Measurements from ENCODE around the gene TTI1. TPM values are rescaled to one million over a fixed set of nuclear protein-coding genes. Genes with fewer than 3 reads are reported as not detected.

TTI1 gene
- total RNA-seq, 1 donor, result 14.3 TPM

- H3K4me1 ChIP-seq (ENCODE audit: insufficient read depth, low read length), result no peaks in the 10 kb centered on the region
- H3K9me3 ChIP-seq (ENCODE audit: low read depth, low read length), result no peaks in the 10 kb centered on the region
- H3K4me3 ChIP-seq (ENCODE audit: low read length), result no peak overlapping the region
- H3K27me3 ChIP-seq (ENCODE audit: insufficient read depth, low read length), result no peaks in the 10 kb centered on the region
These were observed 29.6 kb upstream of the TTI1 start for GRCh38 chr20:38062890-38063289.

GRCh38 chr20:38061109-38061508, 27.9 kb upstream of the TTI1 start:
- no peaks in the 10 kb centered on the region for H3K4me1 ChIP-seq (ENCODE audit: insufficient read depth, low read length)
- no peaks in the 10 kb centered on the region for H3K9me3 ChIP-seq (ENCODE audit: low read depth, low read length)
- H3K27me3 ChIP-seq (ENCODE audit: insufficient read depth, low read length), result no peaks in the 10 kb centered on the region
- no peak overlapping the region for H3K4me3 ChIP-seq (ENCODE audit: low read length)

- H3K4me1 ChIP-seq (ENCODE audit: insufficient read depth, low read length), result no peaks in the 10 kb centered on the region
- H3K9me3 ChIP-seq (ENCODE audit: low read depth, low read length), result no peaks in the 10 kb centered on the region
- H3K4me3 ChIP-seq (ENCODE audit: low read length), result no peak overlapping the region
These were observed 27.3 kb upstream of the TTI1 start for GRCh38 chr20:38060536-38060935.

GRCh38 chr20:38059832-38060231, 26.6 kb upstream of the TTI1 start:
- Histone ChIP-seq H3K27me3 (ENCODE audit: insufficient read depth, low read length) (no peaks in the 10 kb centered on the region), H3K4me1 (ENCODE audit: insufficient read depth, low read length) (no peaks in the 10 kb centered on the region), H3K4me3 (ENCODE audit: low read length) (no peak overlapping the region), H3K9me3 (ENCODE audit: low read depth, low read length) (no peaks in the 10 kb centered on the region)

More at GRCh38 chr20:38060536-38060935, 27.3 kb upstream of the TTI1 start:
- H3K27me3 ChIP-seq (ENCODE audit: insufficient read depth, low read length), result no peaks in the 10 kb centered on the region

GRCh38 chr20:38057351-38057972, 24.2 kb upstream of the TTI1 start:
- Histone ChIP-seq H3K4me1 (ENCODE audit: insufficient read depth, low read length) (no peaks in the 10 kb centered on the region), H3K27me3 (ENCODE audit: insufficient read depth, low read length) (no peaks in the 10 kb centered on the region), H3K9me3 (ENCODE audit: low read depth, low read length) (no peaks in the 10 kb centered on the region), H3K4me3 (ENCODE audit: low read length) (no peak overlapping the region)

- Histone ChIP-seq H3K9me3 (ENCODE audit: low read depth, low read length) (no peaks in the 10 kb centered on the region), H3K27me3 (ENCODE audit: insufficient read depth, low read length) (no peaks in the 10 kb centered on the region), H3K4me3 (ENCODE audit: low read length) (no peak overlapping the region), H3K4me1 (ENCODE audit: insufficient read depth, low read length) (no peaks in the 10 kb centered on the region)
These were observed 22.6 kb upstream of the TTI1 start for GRCh38 chr20:38055848-38056247.

GRCh38 chr20:38055294-38055693, 22.0 kb upstream of the TTI1 start:
- H3K27me3 ChIP-seq (ENCODE audit: insufficient read depth, low read length), result no peaks in the 10 kb centered on the region

GRCh38 chr20:38054647-38055046, 21.4 kb upstream of the TTI1 start:
- Histone ChIP-seq H3K27me3 (ENCODE audit: insufficient read depth, low read length) (no peaks in the 10 kb centered on the region), H3K9me3 (ENCODE audit: low read depth, low read length) (no peaks in the 10 kb centered on the region), H3K4me3 (ENCODE audit: low read length) (no peak overlapping the region), H3K4me1 (ENCODE audit: insufficient read depth, low read length) (no peaks in the 10 kb centered on the region)

More at GRCh38 chr20:38055294-38055693, 22.0 kb upstream of the TTI1 start:
- Histone ChIP-seq H3K4me1 (ENCODE audit: insufficient read depth, low read length) (no peaks in the 10 kb centered on the region), H3K4me3 (ENCODE audit: low read length) (no peak overlapping the region), H3K9me3 (ENCODE audit: low read depth, low read length) (no peaks in the 10 kb centered on the region)

- no peaks in the 10 kb centered on the region for H3K27me3 ChIP-seq (ENCODE audit: insufficient read depth, low read length)
- H3K4me3 ChIP-seq (ENCODE audit: low read length), result no peak overlapping the region
- H3K4me1 ChIP-seq (ENCODE audit: insufficient read depth, low read length), result no peaks in the 10 kb centered on the region
- no peaks in the 10 kb centered on the region for H3K9me3 ChIP-seq (ENCODE audit: low read depth, low read length)
These were observed 19.6 kb upstream of the TTI1 start for GRCh38 chr20:38052870-38053269.

GRCh38 chr20:38050686-38051085, 17.4 kb upstream of the TTI1 start:
- Histone ChIP-seq H3K27me3 (ENCODE audit: insufficient read depth, low read length) (no peaks in the 10 kb centered on the region), H3K4me3 (ENCODE audit: low read length) (no peak overlapping the region), H3K4me1 (ENCODE audit: insufficient read depth, low read length) (no peaks in the 10 kb centered on the region), H3K9me3 (ENCODE audit: low read depth, low read length) (no peaks in the 10 kb centered on the region)

GRCh38 chr20:38049800-38050199, 16.5 kb upstream of the TTI1 start:
- no peaks in the 10 kb centered on the region for H3K9me3 ChIP-seq (ENCODE audit: low read depth, low read length)
- no peak overlapping the region for H3K4me3 ChIP-seq (ENCODE audit: low read length)
- no peaks in the 10 kb centered on the region for H3K4me1 ChIP-seq (ENCODE audit: insufficient read depth, low read length)
- no peaks in the 10 kb centered on the region for H3K27me3 ChIP-seq (ENCODE audit: insufficient read depth, low read length)

- no peaks in the 10 kb centered on the region for H3K9me3 ChIP-seq (ENCODE audit: low read depth, low read length)
- no peaks in the 10 kb centered on the region for H3K27me3 ChIP-seq (ENCODE audit: insufficient read depth, low read length)
- no peaks in the 10 kb centered on the region for H3K4me1 ChIP-seq (ENCODE audit: insufficient read depth, low read length)
- H3K4me3 ChIP-seq (ENCODE audit: low read length), result no peak overlapping the region
These were observed 13.3 kb upstream of the TTI1 start for GRCh38 chr20:38046572-38046971.

- Histone ChIP-seq H3K9me3 (ENCODE audit: low read depth, low read length) (no peaks in the 10 kb centered on the region), H3K4me1 (ENCODE audit: insufficient read depth, low read length) (no peaks in the 10 kb centered on the region), H3K27me3 (ENCODE audit: insufficient read depth, low read length) (no peaks in the 10 kb centered on the region), H3K4me3 (ENCODE audit: low read length) (no peak overlapping the region)
These were observed 11.4 kb upstream of the TTI1 start for GRCh38 chr20:38044685-38045084.

- Histone ChIP-seq H3K4me1 (ENCODE audit: insufficient read depth, low read length) (no peaks in the 10 kb centered on the region), H3K9me3 (ENCODE audit: low read depth, low read length) (no peaks in the 10 kb centered on the region), H3K27me3 (ENCODE audit: insufficient read depth, low read length) (no peaks in the 10 kb centered on the region), H3K4me3 (ENCODE audit: low read length) (no peak overlapping the region)
These were observed 10.4 kb upstream of the TTI1 start for GRCh38 chr20:38043512-38044300.

- H3K27me3 ChIP-seq (ENCODE audit: insufficient read depth, low read length), result no peaks in the 10 kb centered on the region
- peaks cover 10% of the 10 kb centered on the region for H3K4me1 ChIP-seq (ENCODE audit: insufficient read depth, low read length)
- H3K4me3 ChIP-seq (ENCODE audit: low read length), result no peak overlapping the region
These were observed 7.0 kb upstream of the TTI1 start for GRCh38 chr20:38040276-38040675.

GRCh38 chr20:38036366-38036765, 3.1 kb upstream of the TTI1 start:
- Histone ChIP-seq H3K4me3 (ENCODE audit: low read length) (no peak overlapping the region), H3K9me3 (ENCODE audit: low read depth, low read length) (no peaks in the 10 kb centered on the region), H3K27me3 (ENCODE audit: insufficient read depth, low read length) (no peaks in the 10 kb centered on the region), H3K4me1 (ENCODE audit: insufficient read depth, low read length) (peaks cover 33% of the 10 kb centered on the region)

More at GRCh38 chr20:38040276-38040675, 7.0 kb upstream of the TTI1 start:
- H3K9me3 ChIP-seq (ENCODE audit: low read depth, low read length), result no peaks in the 10 kb centered on the region

Data from mononuclear cell (primary cell).